Heart left ventricle (tissue), 13 donors: ENCODE data around the gene MS4A15.

ENCODE experiments used
- CTCF ChIP-seq, 12 donors: fragments of 200-600 bp; sonication (generic) in 4 of 12; IDR thresholded peaks; one replicate each; pipeline versions ENCODE4 v1.5.0 to v1.8.0; 2018 to 2022; ENCODE audit warnings: antibody characterized with exemption in 12 of 12, mild to moderate bottlenecking in 5 of 12
- POLR2A ChIP-seq, 2 donors: fragments of 450-650 bp; IDR thresholded peaks; one replicate each; pipeline ENCODE4 v1.6.1; 2017; ENCODE audit warnings: antibody characterized with exemption in 2 of 2, mild to moderate bottlenecking in 2 of 2, moderate library complexity in 2 of 2
- donor health status: ischemic (EF 13 %, LVEDD 7.1; RV severe dilation, severe dysfunction).
- donor health status: DM: no; HTN: yes; CAD: no.
- donor health status: DM: no; HTN: no; CAD: no.
- donor health status: ischemic (EF 25% LVEDD 6.9; RV normal size, moderate dysfunction).
- donor health status: ischemic (EF 25% LVEDD 5.7; RV mildly dilated, moderate dysfunction).
- donor health status: ischemic (EF 35%, LVEDD 5.7; RV mildly dilated, moderate dysfunction).
- donor health status: nonischemic (EF 11% LVEDD 7.7; RV severe dilation, severe dysfunction).
- donor health status: DM: yes; HTN: yes; CAD: no.
- donor health status: PGD.
- donor health status: ischemic (EF 29% LVEDD 5.4; RV normal size, mild dysfunction).
- donor health status: nonischemic (EF 23%, LVEDD 6.1; RV moderate dilation, normal function).

- no peak for TF ChIP-seq POLR2A (IDR thresholded peaks at IDR 0.05)
- TF ChIP-seq CTCF (IDR thresholded peaks at IDR 0.05) = peak in 1 of 12 donors; percentile 13
Measured at GRCh38 chr11:60785806-60786361, 29.2 kb downstream of the MS4A15 start.
